Activated CD8-positive, alpha-beta memory T cell treated with anti-CD3 and anti-CD28 coated beads, Interleukin-2, amount 10 ng/mL, durations not matched to agents 7 days and 5 days (primary cell): ENCODE measurements around the gene RYR1. TPM values are rescaled to one million over a fixed set of nuclear protein-coding genes. Genes with fewer than 3 reads are reported as not detected.

Experiments used
- ATAC-seq: fragments of 150-1000 bp; cut with Tn5 transposase; one replicate; pipeline ENCODE4 v1.10.0; 2021; ENCODE audit warnings: moderate library complexity
- CTCF ChIA-PET: fragments of 350-600 bp; sonication (Branson Sonifier 250); formaldehyde crosslinking; loops from one replicate; lab custom pipeline; 2021; ENCODE audit warnings: antibody characterized with exemption; lab: Charles Lee
- DNase-seq: peaks from one replicate; pipeline ENCODE4 v3.0.0-alpha.2; 2020
- H3K27ac Mint-ChIP-seq: one replicate; pipeline ENCODE4 v1.8.0; 2021; ENCODE audit warnings: mild to moderate bottlenecking, mixed read lengths
- H3K27me3 Mint-ChIP-seq: one replicate; pipeline ENCODE4 v1.8.0; 2021; ENCODE audit warnings: mixed read lengths
- H3K36me3 Mint-ChIP-seq: one replicate; pipeline ENCODE4 v1.8.0; 2021; ENCODE audit warnings: mild to moderate bottlenecking, mixed read lengths
- H3K4me1 Mint-ChIP-seq: one replicate; pipeline ENCODE4 v1.8.0; 2021; ENCODE audit warnings: mixed read lengths
- H3K4me3 Mint-ChIP-seq: one replicate; pipeline ENCODE4 v1.8.0; 2021; ENCODE audit warnings: mild to moderate bottlenecking, moderate library complexity, mixed read lengths
- H3K9me3 Mint-ChIP-seq: one replicate; pipeline ENCODE4 v1.8.0; 2022; ENCODE audit warnings: low read depth, mixed read lengths
- total RNA-seq, 2 experiments: library from RNA; stranded (reverse); gene quantifications; one replicate each; pipeline ENCODE4 v1.2.3, GENCODE V29; 2021

The RYR1 gene
- total RNA-seq, 2 experiments from 2014 or later = 1.5 to 1.6 TPM

DNA sequence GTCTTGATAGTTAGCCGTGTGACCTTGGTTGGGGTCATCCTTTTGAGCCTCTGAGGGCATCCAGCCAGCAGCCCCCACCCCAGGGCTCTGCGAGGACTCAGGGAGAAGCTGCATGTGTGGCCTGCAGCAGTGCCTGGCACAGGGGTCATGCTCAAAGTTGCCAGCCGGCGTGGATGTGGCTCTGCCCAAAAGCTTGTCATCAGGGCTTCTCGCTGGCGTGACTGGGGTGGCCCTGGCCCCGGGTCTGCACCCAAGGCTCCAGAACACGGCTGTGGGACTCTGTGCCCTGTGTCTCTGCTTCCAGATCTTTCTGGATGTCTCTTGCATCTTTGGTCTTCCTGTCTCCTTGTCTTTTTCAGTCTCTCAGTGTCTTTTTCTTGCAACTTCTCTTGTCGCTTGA is 90.9 kb downstream of the RYR1 start:
- H3K4me3 Mint-ChIP-seq = no peak overlapping the region
- CTCF ChIA-PET = interaction anchor here (1.2 to 1.8 kb wide), 4 partner anchors 9 to 122 kb away, joined by 3 to 7 read pairs (median 4); partner anchors contain the start of gene FAM98C
- H3K27me3 Mint-ChIP-seq = peaks cover 6% of the 10 kb centered on the region
- no peaks in the 10 kb centered on the region for H3K9me3 Mint-ChIP-seq
- H3K36me3 Mint-ChIP-seq = no peaks in the 10 kb centered on the region
- H3K4me1 Mint-ChIP-seq = no peaks in the 10 kb centered on the region
- no peak for ATAC-seq
- DNase-seq = no peak
- no peak overlapping the region for H3K27ac Mint-ChIP-seq

DNA sequence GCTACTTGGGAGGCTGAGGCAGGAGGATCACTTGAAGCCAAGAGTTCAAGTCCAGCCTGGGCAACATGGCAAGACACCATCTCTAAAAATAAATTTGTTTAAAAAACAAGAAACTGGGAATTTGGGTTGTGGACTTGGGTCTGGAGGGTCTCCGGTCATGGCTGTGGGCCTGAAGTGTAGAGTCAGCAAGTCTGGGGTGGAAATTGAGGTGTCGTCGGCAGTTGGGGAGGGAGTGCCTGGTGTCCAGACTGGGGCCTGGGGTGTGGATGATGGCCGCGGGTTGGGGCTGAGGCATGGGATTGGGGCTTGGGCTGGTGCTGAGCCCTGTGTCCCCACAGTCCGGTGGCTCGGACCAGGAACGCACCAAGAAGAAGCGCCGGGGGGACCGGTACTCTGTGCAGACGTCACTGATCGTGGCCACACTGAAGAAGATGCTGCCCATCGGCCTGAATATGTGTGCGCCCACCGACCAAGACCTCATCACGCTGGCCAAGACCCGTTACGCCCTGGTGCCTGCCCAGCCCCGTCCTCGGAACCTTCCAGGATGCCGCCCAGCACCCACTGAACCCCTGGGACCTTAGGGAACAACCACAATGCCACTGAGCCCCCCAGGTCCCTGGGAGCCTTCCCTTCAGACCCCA is 91.6 kb downstream of the RYR1 start:
- DNase-seq (no peak), ATAC-seq (no peak)
- H3K4me1 Mint-ChIP-seq = no peaks in the 10 kb centered on the region
- H3K36me3 Mint-ChIP-seq = no peaks in the 10 kb centered on the region
- CTCF ChIA-PET = interaction anchor here (1.8 kb wide), 1 partner anchor 9 kb away, joined by 7 read pairs; no protein-coding TSS in a partner anchor
- H3K4me3 Mint-ChIP-seq = no peak overlapping the region
- no peaks in the 10 kb centered on the region for H3K9me3 Mint-ChIP-seq
- H3K27me3 Mint-ChIP-seq = peaks cover 8% of the 10 kb centered on the region
- no peak overlapping the region for H3K27ac Mint-ChIP-seq

DNA sequence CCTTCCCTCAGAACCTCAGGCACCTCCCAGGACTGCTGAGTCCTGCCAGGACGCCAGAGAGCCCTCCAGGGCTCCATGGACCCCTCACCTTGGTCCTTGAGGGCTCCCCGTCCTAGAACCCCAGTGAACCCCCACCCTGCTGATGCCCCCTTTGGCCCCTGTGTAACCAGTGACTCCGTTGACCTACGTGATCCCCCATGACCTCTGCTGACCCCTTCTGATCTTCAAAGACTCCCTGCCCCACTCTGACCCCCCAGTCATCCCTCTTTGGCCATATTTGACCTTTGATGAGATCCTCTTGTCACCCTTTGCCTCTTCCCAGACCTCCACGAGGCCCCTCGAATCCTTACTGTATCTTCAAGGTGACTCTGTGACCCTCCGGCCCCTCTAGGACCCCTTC is 92.9 kb downstream of the RYR1 start:
- no peaks in the 10 kb centered on the region for H3K36me3 Mint-ChIP-seq
- no peak overlapping the region for H3K4me3 Mint-ChIP-seq
- ATAC-seq (no peak), DNase-seq (no peak)
- no peaks in the 10 kb centered on the region for H3K4me1 Mint-ChIP-seq
- no peaks in the 10 kb centered on the region for H3K9me3 Mint-ChIP-seq
- no peak overlapping the region for H3K27ac Mint-ChIP-seq
- peaks cover 4% of the 10 kb centered on the region for H3K27me3 Mint-ChIP-seq
- CTCF ChIA-PET = no interaction called here

DNA sequence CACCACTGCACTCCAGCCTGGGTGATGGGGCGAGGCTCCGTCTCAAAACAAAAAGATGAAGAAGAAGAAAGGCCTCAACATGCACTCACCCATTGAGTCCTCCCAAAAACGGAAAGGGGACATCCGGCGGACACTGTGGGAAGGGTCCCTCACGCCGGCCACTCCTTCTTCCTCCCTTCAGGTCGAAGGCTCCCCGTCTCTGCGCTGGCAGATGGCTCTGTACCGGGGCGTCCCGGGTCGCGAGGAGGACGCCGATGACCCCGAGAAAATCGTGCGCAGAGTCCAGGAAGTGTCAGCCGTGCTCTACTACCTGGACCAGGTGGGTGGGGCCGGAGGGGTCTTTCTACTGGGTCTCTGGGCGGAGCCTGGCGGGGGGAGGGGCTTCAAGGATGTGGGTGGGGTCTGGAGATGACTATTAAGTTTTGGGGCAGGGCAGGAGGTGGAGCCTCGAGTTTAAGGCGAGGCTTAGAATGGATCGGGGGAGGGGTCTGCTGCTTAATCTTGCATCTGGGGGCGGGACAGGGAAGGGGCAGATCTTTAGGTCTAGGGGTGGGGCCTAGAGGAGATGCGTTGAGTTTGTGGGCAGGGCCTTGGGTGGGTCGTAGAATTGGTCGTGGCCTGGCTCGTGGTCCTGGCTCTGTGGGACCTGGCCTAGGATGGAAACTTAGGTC is 94.1 kb downstream of the RYR1 start:
- no peaks in the 10 kb centered on the region for H3K9me3 Mint-ChIP-seq
- no peak overlapping the region for H3K27ac Mint-ChIP-seq
- peaks cover 4% of the 10 kb centered on the region for H3K27me3 Mint-ChIP-seq
- no peaks in the 10 kb centered on the region for H3K36me3 Mint-ChIP-seq
- DNase-seq (no peak), ATAC-seq (peak; percentile 33)
- CTCF ChIA-PET = no interaction called here
- H3K4me3 Mint-ChIP-seq = no peak overlapping the region
- H3K4me1 Mint-ChIP-seq = no peaks in the 10 kb centered on the region

DNA sequence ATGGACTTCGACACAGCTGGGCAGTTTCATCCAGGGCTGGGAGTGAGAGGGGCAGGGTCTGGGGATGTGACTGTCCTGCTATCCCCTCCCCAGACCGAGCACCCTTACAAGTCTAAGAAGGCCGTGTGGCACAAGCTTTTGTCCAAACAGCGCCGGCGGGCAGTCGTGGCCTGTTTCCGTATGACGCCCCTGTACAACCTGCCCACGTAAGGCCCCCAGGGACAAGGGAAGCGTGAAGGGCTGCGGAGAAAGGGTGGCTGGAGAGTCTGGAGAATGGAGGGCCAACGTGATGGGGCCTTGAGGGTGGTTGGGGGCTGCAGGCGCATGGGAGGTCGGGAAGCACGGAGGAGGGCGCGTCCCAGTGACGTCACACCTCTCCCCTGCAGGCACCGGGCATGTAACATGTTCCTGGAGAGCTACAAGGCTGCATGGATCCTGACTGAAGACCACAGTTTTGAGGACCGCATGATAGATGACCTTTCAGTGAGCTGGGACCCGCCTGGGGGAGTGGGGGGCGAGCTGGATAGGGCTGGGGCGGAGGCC is 94.8 kb downstream of the RYR1 start:
- H3K27me3 Mint-ChIP-seq = peaks cover 4% of the 10 kb centered on the region
- no peaks in the 10 kb centered on the region for H3K4me1 Mint-ChIP-seq
- H3K27ac Mint-ChIP-seq = no peak overlapping the region
- H3K9me3 Mint-ChIP-seq = no peaks in the 10 kb centered on the region
- no peaks in the 10 kb centered on the region for H3K36me3 Mint-ChIP-seq
- ATAC-seq (no peak), DNase-seq (no peak)
- no peak overlapping the region for H3K4me3 Mint-ChIP-seq
- CTCF ChIA-PET = interaction anchor here (5.4 kb wide), 1 partner anchor 13 kb away, joined by 20 read pairs; no protein-coding TSS in a partner anchor

DNA sequence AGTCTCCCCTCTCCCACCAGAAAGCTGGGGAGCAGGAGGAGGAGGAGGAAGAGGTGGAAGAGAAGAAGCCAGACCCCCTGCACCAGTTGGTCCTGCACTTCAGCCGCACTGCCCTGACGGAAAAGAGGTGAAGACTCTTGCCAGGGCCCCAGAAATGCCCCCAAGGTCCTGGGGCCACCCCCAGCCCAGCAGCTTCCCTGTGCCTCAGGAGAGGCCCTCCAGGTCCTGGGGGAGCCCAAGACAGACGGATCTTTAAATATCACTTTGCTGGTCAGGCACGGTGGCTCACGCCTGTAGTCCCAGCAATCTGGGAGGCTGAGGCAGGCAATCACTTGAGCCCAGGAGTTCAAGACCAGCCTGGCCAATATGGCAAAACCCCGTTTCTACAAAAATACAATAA is 95.4 kb downstream of the RYR1 start:
- H3K4me3 Mint-ChIP-seq = no peak overlapping the region
- CTCF ChIA-PET = interaction anchor here (5.4 kb wide), 1 partner anchor 14 kb away, joined by 20 read pairs; no protein-coding TSS in a partner anchor
- H3K27ac Mint-ChIP-seq = no peak overlapping the region
- ATAC-seq (no peak), DNase-seq (no peak)
- peaks cover 1% of the 10 kb centered on the region for H3K36me3 Mint-ChIP-seq
- H3K27me3 Mint-ChIP-seq = peaks cover 7% of the 10 kb centered on the region
- no peaks in the 10 kb centered on the region for H3K9me3 Mint-ChIP-seq
- no peaks in the 10 kb centered on the region for H3K4me1 Mint-ChIP-seq

DNA sequence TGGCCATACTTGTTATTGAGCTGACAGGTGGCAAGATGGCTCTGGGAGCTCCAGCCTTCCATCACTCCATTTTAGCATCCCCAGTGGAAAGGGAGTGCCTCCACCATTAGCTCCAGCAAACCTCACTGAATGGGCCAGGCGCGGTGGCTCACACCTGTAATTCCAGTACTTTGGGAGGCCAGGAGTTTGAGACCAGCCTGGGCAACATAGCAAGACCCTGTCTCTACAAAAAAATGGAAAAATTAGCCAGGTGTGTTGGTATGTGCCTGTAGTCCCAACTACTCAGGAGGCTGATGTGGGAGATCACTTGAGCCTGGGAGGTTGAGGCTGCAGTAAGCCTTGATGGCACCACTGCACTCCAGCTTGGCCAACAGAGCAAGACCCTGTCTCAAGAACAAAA is 98.0 kb downstream of the RYR1 start:
- no peak for DNase-seq
- H3K4me3 Mint-ChIP-seq = no peak overlapping the region
- CTCF ChIA-PET = interaction anchor here (1.3 to 5.4 kb wide), 2 partner anchors 16 to 103 kb away, joined by 3 to 20 read pairs; no protein-coding TSS in a partner anchor
- H3K27ac Mint-ChIP-seq = no peak overlapping the region
- H3K4me1 Mint-ChIP-seq = no peaks in the 10 kb centered on the region
- H3K9me3 Mint-ChIP-seq = peaks cover 11% of the 10 kb centered on the region
- no peak for ATAC-seq
- peaks cover 18% of the 10 kb centered on the region for H3K36me3 Mint-ChIP-seq
- peaks cover 12% of the 10 kb centered on the region for H3K27me3 Mint-ChIP-seq

DNA sequence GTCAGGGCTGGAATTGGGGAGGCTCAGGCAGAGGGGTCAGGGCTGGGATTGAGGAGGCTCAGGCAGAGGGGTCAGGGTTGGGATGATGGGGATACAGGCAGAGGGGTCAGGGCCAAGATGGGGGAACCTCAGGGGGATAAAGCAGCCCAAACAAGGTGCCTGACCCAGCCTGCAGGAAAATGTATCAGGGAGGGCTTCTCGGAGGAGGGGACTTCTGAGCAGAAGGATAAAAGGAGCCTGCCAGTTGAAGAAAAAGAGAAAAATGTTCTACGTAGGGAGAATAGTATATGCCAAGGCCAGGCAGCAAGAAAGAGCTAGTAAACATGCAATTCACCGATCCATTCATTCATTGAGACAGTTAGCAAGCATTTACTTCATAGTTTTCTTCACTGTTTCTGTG is 99.4 kb downstream of the RYR1 start:
- no peak overlapping the region for H3K27ac Mint-ChIP-seq
- no peak for DNase-seq
- peaks cover 7% of the 10 kb centered on the region for H3K4me1 Mint-ChIP-seq
- H3K36me3 Mint-ChIP-seq = peaks cover 24% of the 10 kb centered on the region
- H3K27me3 Mint-ChIP-seq = peaks cover 12% of the 10 kb centered on the region
- no peak for ATAC-seq
- peaks cover 13% of the 10 kb centered on the region for H3K9me3 Mint-ChIP-seq
- H3K4me3 Mint-ChIP-seq = no peak overlapping the region
- CTCF ChIA-PET = interaction anchor here (0.7 to 5.4 kb wide), 3 partner anchors 18 to 398 kb away, joined by 3 to 20 read pairs (median 3); partner anchors contain the start of genes MRPS12 and SARS2

DNA sequence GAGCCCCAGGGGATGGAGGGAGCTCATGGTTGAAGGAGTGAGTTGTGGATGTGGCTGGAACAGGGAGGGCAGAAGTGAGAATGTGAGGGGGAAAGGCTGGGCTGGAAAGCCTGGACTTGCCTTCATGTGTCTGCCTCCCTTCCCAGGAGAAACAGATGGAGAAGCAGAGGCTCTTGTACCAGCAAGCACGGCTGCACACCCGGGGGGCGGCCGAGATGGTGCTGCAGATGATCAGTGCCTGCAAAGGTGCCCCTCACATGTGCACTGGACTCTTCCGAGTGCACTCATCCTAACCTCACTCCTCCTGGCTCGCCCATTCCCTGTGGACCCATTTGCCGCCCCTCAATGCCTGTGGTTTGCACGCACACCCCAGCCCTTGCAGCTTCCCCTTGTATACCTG is 101.1 kb downstream of the RYR1 start:
- no peak for DNase-seq
- CTCF ChIA-PET = interaction anchor here (0.6 to 1.2 kb wide), 2 partner anchors 19 to 102 kb away, joined by 3 read pairs; no protein-coding TSS in a partner anchor
- H3K27me3 Mint-ChIP-seq = peaks cover 12% of the 10 kb centered on the region
- H3K9me3 Mint-ChIP-seq = peaks cover 13% of the 10 kb centered on the region
- peaks cover 26% of the 10 kb centered on the region for H3K36me3 Mint-ChIP-seq
- no peak overlapping the region for H3K4me3 Mint-ChIP-seq
- H3K4me1 Mint-ChIP-seq = peaks cover 22% of the 10 kb centered on the region
- H3K27ac Mint-ChIP-seq = no peak overlapping the region
- no peak for ATAC-seq

DNA sequence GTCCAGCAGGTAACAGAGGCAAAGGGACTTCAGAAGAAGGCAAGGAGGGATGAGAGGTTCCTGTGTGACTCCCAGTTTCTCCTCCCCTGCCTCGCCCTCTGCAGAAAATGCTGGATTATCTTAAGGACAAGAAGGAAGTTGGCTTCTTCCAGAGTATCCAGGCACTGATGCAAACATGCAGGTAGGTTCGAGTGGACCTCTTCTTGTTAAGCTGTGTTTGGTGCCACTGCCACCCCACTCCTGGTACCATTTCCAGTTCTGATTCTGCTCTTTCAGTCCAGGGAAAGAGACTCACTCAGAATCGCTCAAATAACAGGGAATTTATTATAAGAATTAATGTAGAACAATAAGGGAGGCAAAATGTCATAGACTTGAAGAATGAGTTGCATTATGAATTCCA is 101.7 kb downstream of the RYR1 start:
- DNase-seq = no peak
- no peak overlapping the region for H3K27ac Mint-ChIP-seq
- CTCF ChIA-PET = interaction anchor here (0.9 to 1.2 kb wide), 3 partner anchors 17 to 101 kb away, joined by 3 to 4 read pairs (median 3); no protein-coding TSS in a partner anchor
- peaks cover 29% of the 10 kb centered on the region for H3K36me3 Mint-ChIP-seq
- H3K4me3 Mint-ChIP-seq = no peak overlapping the region
- H3K4me1 Mint-ChIP-seq = peaks cover 27% of the 10 kb centered on the region
- no peak for ATAC-seq
- peaks cover 13% of the 10 kb centered on the region for H3K9me3 Mint-ChIP-seq
- peaks cover 11% of the 10 kb centered on the region for H3K27me3 Mint-ChIP-seq

DNA sequence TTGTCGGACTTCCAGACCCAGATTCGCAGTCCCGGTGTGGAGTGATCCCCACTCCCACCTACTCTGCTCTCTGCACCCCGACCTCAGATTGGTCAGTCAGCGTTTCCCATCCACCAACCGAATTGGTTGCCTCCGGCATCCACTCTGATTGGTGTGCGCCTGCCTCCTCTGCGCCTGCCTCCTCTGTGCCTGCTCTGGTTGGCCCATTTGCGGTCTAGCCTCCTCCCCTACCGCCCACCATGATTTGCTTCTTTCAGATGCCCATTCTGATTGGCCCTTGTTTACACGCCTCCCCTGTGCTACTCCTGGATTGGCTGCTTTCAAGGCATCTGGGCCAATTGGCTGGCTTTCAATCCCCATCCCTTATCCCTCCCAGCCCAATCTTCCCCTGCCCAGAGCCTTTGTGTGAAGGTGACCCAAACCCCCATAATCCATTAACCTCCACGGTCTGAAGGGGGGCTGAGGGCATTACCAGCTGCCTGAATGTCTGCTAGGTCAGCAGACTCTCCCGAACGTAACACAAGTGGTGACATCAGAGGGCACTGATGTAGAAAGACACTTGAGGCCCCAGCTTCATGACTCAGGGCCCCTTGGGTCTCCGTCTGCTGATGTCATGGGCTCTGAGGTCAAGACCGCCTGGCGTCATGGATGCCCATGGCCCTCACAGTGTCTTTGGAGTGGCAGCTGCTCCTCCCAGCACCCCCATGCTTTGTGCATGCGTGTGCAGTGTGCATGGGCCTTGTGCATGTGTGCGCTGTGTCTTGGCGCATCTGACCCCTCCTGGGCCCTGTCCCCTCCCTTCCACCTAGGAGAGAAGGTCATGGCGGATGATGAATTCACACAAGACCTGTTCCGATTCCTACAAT is 103.8 kb downstream of the RYR1 start:
- H3K36me3 Mint-ChIP-seq = peaks cover 32% of the 10 kb centered on the region
- peaks cover 11% of the 10 kb centered on the region for H3K27me3 Mint-ChIP-seq
- DNase-seq (no peak), ATAC-seq (no peak)
- H3K4me3 Mint-ChIP-seq = no peak overlapping the region
- CTCF ChIA-PET = no interaction called here
- peak overlapping the region; percentile 17 for H3K27ac Mint-ChIP-seq
- H3K9me3 Mint-ChIP-seq = peaks cover 13% of the 10 kb centered on the region
- peaks cover 29% of the 10 kb centered on the region for H3K4me1 Mint-ChIP-seq

DNA sequence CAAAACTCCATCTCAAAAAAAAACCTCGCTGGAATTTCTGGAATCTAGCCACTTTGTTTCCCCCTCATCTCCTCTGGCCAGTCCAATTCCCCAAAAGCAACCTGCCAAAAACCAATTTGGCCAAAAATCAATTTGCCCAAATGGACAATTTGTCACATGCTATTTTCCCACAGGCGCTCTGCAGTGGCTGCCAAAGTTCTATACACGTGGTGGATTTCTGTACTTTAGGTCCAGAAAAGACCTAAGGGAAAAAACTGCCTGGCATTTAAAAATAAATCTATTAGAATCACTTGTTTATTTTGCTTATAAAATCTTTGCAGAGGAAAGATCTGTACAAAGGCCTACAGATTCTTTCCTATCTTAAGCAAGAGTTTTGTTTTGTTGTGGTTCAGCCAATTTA is 104.9 kb downstream of the RYR1 start:
- Mint-ChIP-seq H3K4me1 (peaks cover 29% of the 10 kb centered on the region), H3K27ac (peak overlapping the region; percentile 94), H3K36me3 (peaks cover 32% of the 10 kb centered on the region), H3K9me3 (peaks cover 13% of the 10 kb centered on the region), H3K27me3 (peaks cover 11% of the 10 kb centered on the region), H3K4me3 (peak overlapping the region; percentile 15)
- DNase-seq (no peak), ATAC-seq (no peak)
- CTCF ChIA-PET = interaction anchor here (0.6 to 2.0 kb wide), 10 partner anchors 14 to 350 kb away, joined by 3 to 13 read pairs (median 6); partner anchors contain the start of genes EIF3K and FAM98C
